ENCODE results near the gene ENTPD8. TPM values are rescaled to one million over a fixed set of nuclear protein-coding genes. Genes with fewer than 3 reads are reported as not detected.

ENTPD8 gene
- total RNA-seq, 2 experiments from 2014 or later, result not detected

DNA sequence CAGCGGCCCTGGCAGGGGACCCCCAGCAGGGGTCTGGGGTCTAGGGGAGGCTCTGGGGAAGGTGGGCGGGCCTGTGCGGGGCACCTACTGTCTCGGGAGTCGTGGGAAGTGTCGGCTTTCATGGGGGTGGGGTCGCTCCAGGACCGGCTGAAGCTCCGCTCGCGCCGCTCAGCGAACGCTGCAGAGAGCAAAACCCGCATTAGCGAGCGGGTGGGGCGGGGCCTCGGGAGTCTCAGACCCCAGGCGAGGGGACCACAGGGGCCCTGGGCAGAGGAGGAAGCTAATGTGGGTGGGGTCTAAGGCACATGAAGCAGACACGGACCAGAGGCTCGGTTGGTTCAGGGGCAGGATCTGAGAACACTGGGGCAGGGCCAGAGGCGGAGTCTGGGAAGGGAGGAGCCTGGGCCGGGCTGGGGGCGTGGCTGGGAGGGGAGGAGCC is 12.5 kb upstream of the ENTPD8 start:
- Histone ChIP-seq H3K79me2 (ENCODE audit: insufficient read depth, low read depth, low read length) (no peaks in the 10 kb centered on the region), H3K27ac (ENCODE audit: low read depth, low read length, poor library complexity, severe bottlenecking) (no peak overlapping the region), H2AFZ (ENCODE audit: low read length) (no peak overlapping the region), H3K4me3 (ENCODE audit: low read depth, low read length, poor library complexity, severe bottlenecking) (no peak overlapping the region), H3K4me2 (ENCODE audit: low read length) (peak overlapping the region; percentile 7; the same call in 1 of the 2 replicates), H4K20me1 (ENCODE audit: insufficient read depth, low read length) (no peaks in the 10 kb centered on the region), H3K9me2 (ENCODE audit: insufficient read depth, low read length) (no peaks in the 10 kb centered on the region), H3K36me3 (ENCODE audit: insufficient read depth, low read length) (peaks cover 17% of the 10 kb centered on the region; the same call in 1 of the 2 replicates), H3K4me1 (ENCODE audit: insufficient read depth, low read length, poor library complexity, severe bottlenecking) (peaks cover 29% of the 10 kb centered on the region), H3K9me3 (ENCODE audit: low read length) (no peaks in the 10 kb centered on the region)
- intact Hi-C loops (cut with micrococcal nuclease; ENCODE audit: unreplicated experiment), result no loop called here
- ChIA-PET POLR2A (interaction anchor here (0.8 kb wide), 1 partner anchor 185 kb away, joined by 3 read pairs; no protein-coding TSS in a partner anchor), CTCF (ENCODE audit: unreplicated experiment) (no interaction called here)
- BruUV-seq (replicated peaks), result no TSS peak
- TF ChIP-seq, protein P1, sequence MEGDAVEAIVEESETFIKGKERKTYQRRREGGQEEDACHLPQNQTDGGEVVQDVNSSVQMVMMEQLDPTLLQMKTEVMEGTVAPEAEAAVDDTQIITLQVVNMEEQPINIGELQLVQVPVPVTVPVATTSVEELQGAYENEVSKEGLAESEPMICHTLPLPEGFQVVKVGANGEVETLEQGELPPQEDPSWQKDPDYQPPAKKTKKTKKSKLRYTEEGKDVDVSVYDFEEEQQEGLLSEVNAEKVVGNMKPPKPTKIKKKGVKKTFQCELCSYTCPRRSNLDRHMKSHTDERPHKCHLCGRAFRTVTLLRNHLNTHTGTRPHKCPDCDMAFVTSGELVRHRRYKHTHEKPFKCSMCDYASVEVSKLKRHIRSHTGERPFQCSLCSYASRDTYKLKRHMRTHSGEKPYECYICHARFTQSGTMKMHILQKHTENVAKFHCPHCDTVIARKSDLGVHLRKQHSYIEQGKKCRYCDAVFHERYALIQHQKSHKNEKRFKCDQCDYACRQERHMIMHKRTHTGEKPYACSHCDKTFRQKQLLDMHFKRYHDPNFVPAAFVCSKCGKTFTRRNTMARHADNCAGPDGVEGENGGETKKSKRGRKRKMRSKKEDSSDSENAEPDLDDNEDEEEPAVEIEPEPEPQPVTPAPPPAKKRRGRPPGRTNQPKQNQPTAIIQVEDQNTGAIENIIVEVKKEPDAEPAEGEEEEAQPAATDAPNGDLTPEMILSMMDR (conservative IDR thresholded peaks at IDR 0.05; ENCODE audit: low read length), result no peak
- TF ChIP-seq EZH2phosphoT487 (IDR thresholded peaks at IDR 0.05; ENCODE audit: borderline replicate concordance, low read depth, low read length), result no peak
- DNase-seq (ENCODE audit: low spot score), result peak; percentile 80

DNA sequence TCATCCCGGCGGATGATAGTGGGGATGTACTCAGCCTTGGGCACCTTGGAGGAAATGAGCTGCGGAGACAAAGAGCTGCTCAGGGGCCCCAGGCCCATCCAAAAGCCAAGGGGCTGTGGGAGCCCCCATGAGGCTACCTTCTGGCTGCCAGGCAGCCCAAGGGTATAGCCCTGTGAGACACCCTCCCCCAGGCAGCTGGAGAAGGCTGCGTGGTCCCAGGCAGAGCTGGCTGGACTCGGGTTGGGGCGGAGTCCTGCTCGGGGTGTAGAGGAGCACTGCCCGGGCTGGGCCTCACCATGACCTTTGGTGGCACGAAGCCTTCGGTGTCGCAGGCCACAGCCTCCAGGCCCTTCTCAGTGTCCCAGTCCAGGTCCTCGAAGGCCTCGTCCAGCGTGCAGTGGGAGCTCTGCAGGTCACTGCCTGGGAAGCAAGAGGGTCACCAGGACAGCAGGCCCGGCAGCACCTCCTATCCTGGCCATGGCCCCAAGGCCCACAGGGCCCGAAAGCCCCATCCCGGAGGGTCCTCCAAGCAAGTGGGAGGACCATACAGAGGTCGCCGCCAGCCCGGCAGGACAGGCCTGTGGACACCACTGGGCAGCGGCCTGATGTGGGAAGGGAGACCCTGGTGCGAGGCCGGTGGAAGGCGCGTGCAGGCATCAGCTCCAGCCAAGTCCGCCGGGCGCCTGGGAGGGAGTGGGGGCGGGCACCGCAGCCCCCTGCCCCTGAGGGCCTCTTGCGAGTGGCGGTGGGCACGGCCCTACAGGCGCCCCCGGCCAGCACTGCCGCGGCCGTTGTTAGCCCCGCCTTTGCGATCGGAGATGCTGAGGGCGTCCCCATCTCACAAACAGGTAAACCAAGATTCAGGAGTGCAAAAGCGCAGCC is 11.8 kb upstream of the ENTPD8 start:
- intact Hi-C loops (cut with micrococcal nuclease; ENCODE audit: unreplicated experiment), result no loop called here
- Histone ChIP-seq H4K20me1 (ENCODE audit: insufficient read depth, low read length) (no peaks in the 10 kb centered on the region), H3K9me2 (ENCODE audit: insufficient read depth, low read length) (no peaks in the 10 kb centered on the region), H3K9me3 (ENCODE audit: low read length) (no peaks in the 10 kb centered on the region), H3K79me2 (ENCODE audit: insufficient read depth, low read depth, low read length) (no peaks in the 10 kb centered on the region), H3K4me2 (ENCODE audit: low read length) (no peak overlapping the region), H3K4me1 (ENCODE audit: insufficient read depth, low read length, poor library complexity, severe bottlenecking) (peaks cover 25% of the 10 kb centered on the region), H3K36me3 (ENCODE audit: insufficient read depth, low read length) (peaks cover 17% of the 10 kb centered on the region; the same call in 1 of the 2 replicates), H3K27ac (ENCODE audit: low read depth, low read length, poor library complexity, severe bottlenecking) (no peak overlapping the region), H3K4me3 (ENCODE audit: low read depth, low read length, poor library complexity, severe bottlenecking) (no peak overlapping the region), H2AFZ (ENCODE audit: low read length) (no peak overlapping the region)
- ChIA-PET POLR2A (no interaction called here), CTCF (ENCODE audit: unreplicated experiment) (no interaction called here)
- BruUV-seq (replicated peaks), result no TSS peak
- DNase-seq (ENCODE audit: low spot score), result no peak
- no peak for TF ChIP-seq EZH2phosphoT487 (IDR thresholded peaks at IDR 0.05; ENCODE audit: borderline replicate concordance, low read depth, low read length)
- TF ChIP-seq, protein P1 (conservative IDR thresholded peaks at IDR 0.05; ENCODE audit: low read length), result no peak
